ENCODE data around the gene KANSL1L. TPM values are rescaled to one million over a fixed set of nuclear protein-coding genes. Genes with fewer than 3 reads are reported as not detected.

The KANSL1L gene
- total and polyA plus RNA-seq, 2 experiments from 2014 or later = 2.6 to 13.2 TPM

- 35 to 38% methylated on average over 1 of the region's 1 CpG for WGBS, 2 experiments (ENCODE audit: low coverage in 1 of 2, low lambda C conversion rate in 2 of 2, missing lambda C conversion rate in 2 of 2)
Measured at GRCh38 chr2:210207929-210208328, 36.7 kb upstream of the KANSL1L start.

GRCh38 chr2:210203558-210203957 lies 32.3 kb upstream of the KANSL1L start:
- DNase-seq = no peak
- Histone ChIP-seq H3K36me3 (ENCODE audit: low read depth) (no peaks in the 10 kb centered on the region), H2AFZ (no peak overlapping the region), H3K9me3 (ENCODE audit: low read depth) (no peaks in the 10 kb centered on the region), H3K79me2 (ENCODE audit: insufficient read depth) (no peaks in the 10 kb centered on the region), H3K4me1 (ENCODE audit: insufficient read depth) (no peaks in the 10 kb centered on the region), H3K9me2 (ENCODE audit: insufficient read depth) (no peaks in the 10 kb centered on the region), H3K9ac (no peak overlapping the region), H3K27ac (no peak overlapping the region), H3K4me2 (ENCODE audit: unreplicated experiment) (no peak overlapping the region), H4K20me1 (ENCODE audit: insufficient read depth) (no peaks in the 10 kb centered on the region), H3K4me3 (no peak overlapping the region), H3K27me3 (replicated peaks; ENCODE audit: insufficient read depth) (no peaks in the 10 kb centered on the region), H3F3A (ENCODE audit: insufficient read depth) (no peaks in the 10 kb centered on the region)
- 3 to 6% methylated on average over 1 of the region's 1 CpG for WGBS, 2 experiments (ENCODE audit: low coverage in 1 of 2, low lambda C conversion rate in 2 of 2, missing lambda C conversion rate in 2 of 2)
- in situ Hi-C loops (cut with MboI) = no loop called here
- TF ChIP-seq EZH2phosphoT487 (IDR thresholded peaks at IDR 0.05; ENCODE audit: insufficient read depth, low read depth) = no peak
- TF ChIP-seq EZH2 (IDR thresholded peaks at IDR 0.05; ENCODE audit: insufficient read depth, poor library complexity, severe bottlenecking) = no peak

More at GRCh38 chr2:210207929-210208328, 36.7 kb upstream of the KANSL1L start:
- DNase-seq = no peak
- H3K9me3 ChIP-seq (ENCODE audit: low read depth) = no peaks in the 10 kb centered on the region
- H3K4me3 ChIP-seq = no peak overlapping the region
- H3K4me2 ChIP-seq (ENCODE audit: unreplicated experiment) = no peak overlapping the region
- H3K27me3 ChIP-seq (replicated peaks; ENCODE audit: insufficient read depth) = no peaks in the 10 kb centered on the region
- TF ChIP-seq EZH2 (IDR thresholded peaks at IDR 0.05; ENCODE audit: insufficient read depth, poor library complexity, severe bottlenecking) (no peak), EZH2phosphoT487 (IDR thresholded peaks at IDR 0.05; ENCODE audit: insufficient read depth, low read depth) (no peak)
- H3F3A ChIP-seq (ENCODE audit: insufficient read depth) = no peaks in the 10 kb centered on the region
- no peak overlapping the region for H2AFZ ChIP-seq
- no peaks in the 10 kb centered on the region for H4K20me1 ChIP-seq (ENCODE audit: insufficient read depth)
- H3K9me2 ChIP-seq (ENCODE audit: insufficient read depth) = no peaks in the 10 kb centered on the region
- H3K36me3 ChIP-seq (ENCODE audit: low read depth) = no peaks in the 10 kb centered on the region
- no peak overlapping the region for H3K27ac ChIP-seq
- H3K79me2 ChIP-seq (ENCODE audit: insufficient read depth) = no peaks in the 10 kb centered on the region
- no peaks in the 10 kb centered on the region for H3K4me1 ChIP-seq (ENCODE audit: insufficient read depth)
- in situ Hi-C loops (cut with MboI) = no loop called here
- H3K9ac ChIP-seq = no peak overlapping the region

- peaks cover 3% of the 10 kb centered on the region; the same call in 1 of the 2 replicates for H3K4me1 ChIP-seq (ENCODE audit: insufficient read depth)
- no peaks in the 10 kb centered on the region for H3K79me2 ChIP-seq (ENCODE audit: insufficient read depth)
- WGBS, 2 experiments (ENCODE audit: low coverage in 1 of 2, low lambda C conversion rate in 2 of 2, missing lambda C conversion rate in 2 of 2) = 11 to 22% methylated on average over 1 of the region's 1 CpG
- in situ Hi-C loops (cut with MboI) = no loop called here
- no peak overlapping the region for H3K27ac ChIP-seq
- H3K4me3 ChIP-seq = no peak overlapping the region
- H3K9me3 ChIP-seq (ENCODE audit: low read depth) = no peaks in the 10 kb centered on the region
- no peak overlapping the region for H3K4me2 ChIP-seq (ENCODE audit: unreplicated experiment)
- no peaks in the 10 kb centered on the region for H4K20me1 ChIP-seq (ENCODE audit: insufficient read depth)
- no peak overlapping the region for H2AFZ ChIP-seq
- no peaks in the 10 kb centered on the region for H3K27me3 ChIP-seq (replicated peaks; ENCODE audit: insufficient read depth)
- no peak for TF ChIP-seq EZH2phosphoT487 (IDR thresholded peaks at IDR 0.05; ENCODE audit: insufficient read depth, low read depth)
- TF ChIP-seq EZH2 (IDR thresholded peaks at IDR 0.05; ENCODE audit: insufficient read depth, poor library complexity, severe bottlenecking) = no peak
- H3F3A ChIP-seq (ENCODE audit: insufficient read depth) = no peaks in the 10 kb centered on the region
- no peak for DNase-seq
- H3K9ac ChIP-seq = no peak overlapping the region
- H3K9me2 ChIP-seq (ENCODE audit: insufficient read depth) = no peaks in the 10 kb centered on the region
- H3K36me3 ChIP-seq (ENCODE audit: low read depth) = no peaks in the 10 kb centered on the region
Measured at GRCh38 chr2:210203147-210203546, 31.9 kb upstream of the KANSL1L start.

GRCh38 chr2:210199854-210200253 lies 28.6 kb upstream of the KANSL1L start:
- no peak overlapping the region for H3K4me2 ChIP-seq (ENCODE audit: unreplicated experiment)
- H3K4me3 ChIP-seq = no peak overlapping the region
- no peaks in the 10 kb centered on the region for H3K9me3 ChIP-seq (ENCODE audit: low read depth)
- no peak overlapping the region for H3K27ac ChIP-seq
- H3K27me3 ChIP-seq (replicated peaks; ENCODE audit: insufficient read depth) = no peaks in the 10 kb centered on the region
- no peaks in the 10 kb centered on the region for H3K79me2 ChIP-seq (ENCODE audit: insufficient read depth)
- in situ Hi-C loops (cut with MboI) = loop anchor here (5.0 to 25.0 kb wide), 3 partner anchors 125 to 1813 kb away; no protein-coding TSS in a partner anchor
- no peaks in the 10 kb centered on the region for H3F3A ChIP-seq (ENCODE audit: insufficient read depth)
- no peaks in the 10 kb centered on the region for H3K36me3 ChIP-seq (ENCODE audit: low read depth)
- no peak for DNase-seq
- H2AFZ ChIP-seq = no peak overlapping the region
- H4K20me1 ChIP-seq (ENCODE audit: insufficient read depth) = no peaks in the 10 kb centered on the region
- no peaks in the 10 kb centered on the region for H3K9me2 ChIP-seq (ENCODE audit: insufficient read depth)
- H3K4me1 ChIP-seq (ENCODE audit: insufficient read depth) = peaks cover 6% of the 10 kb centered on the region; the same call in 1 of the 2 replicates
- WGBS, 2 experiments (ENCODE audit: low coverage in 1 of 2, low lambda C conversion rate in 2 of 2, missing lambda C conversion rate in 2 of 2) = 69 to 74% methylated on average over 3 of the region's 3 CpGs
- no peak for TF ChIP-seq EZH2phosphoT487 (IDR thresholded peaks at IDR 0.05; ENCODE audit: insufficient read depth, low read depth)
- TF ChIP-seq EZH2 (IDR thresholded peaks at IDR 0.05; ENCODE audit: insufficient read depth, poor library complexity, severe bottlenecking) = no peak
- H3K9ac ChIP-seq = no peak overlapping the region

Measured in GM23248 (cell line).